ENCODE results near the gene ASXL2.

DNA sequence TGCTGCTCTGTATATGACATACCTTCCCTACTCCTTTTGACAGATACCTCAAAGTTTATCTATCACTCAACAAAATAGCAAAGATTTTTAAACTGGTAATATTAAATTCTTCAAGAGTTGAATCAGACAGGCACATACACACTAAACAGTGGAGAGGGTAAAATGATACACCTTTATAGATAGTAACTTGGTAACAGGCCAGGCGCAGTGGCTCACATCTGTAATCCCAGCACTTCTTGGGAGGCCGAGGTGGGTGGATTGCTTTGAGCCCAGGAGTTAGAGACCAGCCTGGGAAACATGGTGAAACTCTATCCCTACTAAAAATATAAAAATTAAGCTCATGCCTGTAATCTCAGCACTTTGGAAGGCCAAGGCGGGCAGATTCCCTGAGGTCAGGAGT, 23.2 kb downstream of the ASXL2 start:
- TF ChIP-seq GATA3 (IDR thresholded peaks at IDR 0.05; ENCODE audit: low read depth, low read length) (no peak), GATA2 (IDR thresholded peaks at IDR 0.05; ENCODE audit: low read depth, low read length) (no peak)

Data from SH-SY5Y (cell line).